ENCODE results near the gene ADIG.

DNA sequence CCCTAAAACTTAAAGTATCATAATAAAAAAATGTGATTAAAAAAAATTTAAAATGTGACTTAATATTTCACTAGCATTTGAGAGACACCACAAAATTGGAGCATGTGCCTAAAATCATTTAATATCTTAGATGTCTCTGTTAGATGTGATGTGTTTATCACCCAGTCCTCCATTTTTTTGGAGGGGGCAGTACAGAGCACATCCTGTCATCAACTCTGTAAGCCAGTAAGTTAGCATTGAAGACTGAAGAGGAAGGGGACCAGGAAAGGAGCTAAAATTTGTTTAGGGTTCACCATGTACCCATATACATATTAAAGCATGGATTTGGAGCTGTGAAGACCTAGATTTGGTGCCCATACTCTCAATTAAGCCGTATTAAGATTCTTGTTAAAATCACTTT lies 30.7 kb upstream of the ADIG start:
- TF ChIP-seq, protein P1, sequence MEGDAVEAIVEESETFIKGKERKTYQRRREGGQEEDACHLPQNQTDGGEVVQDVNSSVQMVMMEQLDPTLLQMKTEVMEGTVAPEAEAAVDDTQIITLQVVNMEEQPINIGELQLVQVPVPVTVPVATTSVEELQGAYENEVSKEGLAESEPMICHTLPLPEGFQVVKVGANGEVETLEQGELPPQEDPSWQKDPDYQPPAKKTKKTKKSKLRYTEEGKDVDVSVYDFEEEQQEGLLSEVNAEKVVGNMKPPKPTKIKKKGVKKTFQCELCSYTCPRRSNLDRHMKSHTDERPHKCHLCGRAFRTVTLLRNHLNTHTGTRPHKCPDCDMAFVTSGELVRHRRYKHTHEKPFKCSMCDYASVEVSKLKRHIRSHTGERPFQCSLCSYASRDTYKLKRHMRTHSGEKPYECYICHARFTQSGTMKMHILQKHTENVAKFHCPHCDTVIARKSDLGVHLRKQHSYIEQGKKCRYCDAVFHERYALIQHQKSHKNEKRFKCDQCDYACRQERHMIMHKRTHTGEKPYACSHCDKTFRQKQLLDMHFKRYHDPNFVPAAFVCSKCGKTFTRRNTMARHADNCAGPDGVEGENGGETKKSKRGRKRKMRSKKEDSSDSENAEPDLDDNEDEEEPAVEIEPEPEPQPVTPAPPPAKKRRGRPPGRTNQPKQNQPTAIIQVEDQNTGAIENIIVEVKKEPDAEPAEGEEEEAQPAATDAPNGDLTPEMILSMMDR (conservative IDR thresholded peaks at IDR 0.05 in 1 of 2, IDR thresholded peaks at IDR 0.05 in 1 of 2; ENCODE audit: low read depth in 1 of 2, low read length in 2 of 2) = peak in 1 of 2 donors; percentile 17
- no peak for TF ChIP-seq EZH2 (IDR thresholded peaks at IDR 0.05; ENCODE audit: low read length, missing control alignments)

Data from fibroblast of lung (primary cell).